Endodermal cell (in vitro differentiated cells): Measurements from ENCODE around the gene FOXL3. TPM values are rescaled to one million over a fixed set of nuclear protein-coding genes. Genes with fewer than 3 reads are reported as not detected.

Experiments used
- DNase-seq: peaks from one replicate; pipeline ENCODE4 v3.0.0-alpha.2; 2017
- H3K27ac ChIP-seq: 2 replicates; pipeline ENCODE4 v1.5.1; 2013; ENCODE audit warnings: mild to moderate bottlenecking, low read depth, low read length, moderate library complexity
- H3K27me3 ChIP-seq: 2 replicates; pipeline ENCODE4 v1.6.1; 2013; ENCODE audit warnings: mild to moderate bottlenecking, low read length, moderate library complexity; ENCODE audit not compliant: insufficient read depth, control insufficient read depth, poor library complexity, severe bottlenecking
- H3K36me3 ChIP-seq: 2 replicates; pipeline ENCODE4 v1.7.0; 2013; ENCODE audit warnings: mild to moderate bottlenecking, low read length, moderate library complexity; ENCODE audit not compliant: control insufficient read depth, insufficient read depth
- H3K4me1 ChIP-seq: one replicate; pipeline ENCODE4 v1.7.0; 2013; ENCODE audit warnings: low read length; ENCODE audit not compliant: control insufficient read depth, insufficient read depth
- H3K4me3 ChIP-seq: 2 replicates; pipeline ENCODE4 v1.5.1; 2013; ENCODE audit warnings: mild to moderate bottlenecking, low read length, moderate library complexity
- H3K9ac ChIP-seq: 2 replicates; pipeline ENCODE4 v1.6.1; 2013; ENCODE audit warnings: mild to moderate bottlenecking, low read length, moderate library complexity; ENCODE audit not compliant: poor library complexity, severe bottlenecking; ENCODE audit errors: extremely low read depth
- H3K9me3 ChIP-seq: 2 replicates; pipeline ENCODE4 v1.6.1; 2013; ENCODE audit warnings: mild to moderate bottlenecking, low read length, moderate library complexity; ENCODE audit not compliant: control insufficient read depth
- H3K27ac Mint-ChIP-seq: 2 replicates; pipeline ENCODE4 v1.8.0; 2020; ENCODE audit warnings: mixed read lengths
- H3K27me3 Mint-ChIP-seq: 2 replicates; pipeline ENCODE4 v1.8.0; 2021; ENCODE audit warnings: mild to moderate bottlenecking, mixed read lengths; ENCODE audit not compliant: insufficient read depth
- H3K36me3 Mint-ChIP-seq: 2 replicates; pipeline ENCODE4 v1.8.0; 2020; ENCODE audit warnings: low read depth, mixed read lengths
- H3K4me1 Mint-ChIP-seq: 2 replicates; pipeline ENCODE4 v1.8.0; 2020; ENCODE audit warnings: mixed read lengths
- H3K4me3 Mint-ChIP-seq: 2 replicates; pipeline ENCODE4 v1.8.0; 2020; ENCODE audit warnings: mild to moderate bottlenecking, moderate library complexity, mixed read lengths
- H3K9me3 Mint-ChIP-seq: 2 replicates; pipeline ENCODE4 v1.8.0; 2020; ENCODE audit warnings: mild to moderate bottlenecking, mixed read lengths
- CTCF ChIP-seq: fragments of 200-600 bp; sonication (generic); conservative IDR thresholded peaks from 2 replicates; pipeline ENCODE4 v1.5.0; 2021; ENCODE audit warnings: antibody characterized with exemption, mild to moderate bottlenecking
- WGBS, 2 experiments: methylation state at CpG; one replicate each; pipeline versions ENCODE4 v1.1.5 to v1.1.7; 2013; ENCODE audit warnings: missing lambda C conversion rate in 2 of 2, mixed read lengths in 1 of 2; ENCODE audit not compliant: insufficient coverage in 1 of 2, insufficient read length in 1 of 2; 5-methylcytosine and 5-hydroxymethylcytosine counted together
- total RNA-seq, 2 donors: library from RNA; stranded (reverse); fragmentation: NEBNext Ultra II Directional in 1 of 2; extraction: Animal tissue kit (Norgen Biotek cat#: 25700) in 1 of 2; gene quantifications; 2 replicates in 1 of 2; 3 replicates in 1 of 2; pipeline ENCODE4 v1.2.1, GENCODE V29; 2021

The FOXL3 gene
- total RNA-seq, 2 donors from 2014 or later: not detected

GRCh38 chr7:332646-333392, 42.8 kb downstream of the FOXL3 start:
- peaks cover 6% of the 10 kb centered on the region for H3K9me3 Mint-ChIP-seq
- no peaks in the 10 kb centered on the region for H3K36me3 Mint-ChIP-seq
- 10 to 12% methylated on average over 14 to 57 of the region's 57 CpGs for WGBS, 2 experiments
- H3K27ac Mint-ChIP-seq: no peak overlapping the region
- Histone ChIP-seq H3K27ac (no peak overlapping the region), H3K9ac (no peak overlapping the region), H3K36me3 (no peaks in the 10 kb centered on the region), H3K27me3 (no peaks in the 10 kb centered on the region), H3K9me3 (no peaks in the 10 kb centered on the region), H3K4me3 (peak overlapping the region; percentile 64), H3K4me1 (no peaks in the 10 kb centered on the region)
- H3K27me3 Mint-ChIP-seq: peaks cover 15% of the 10 kb centered on the region
- peak; percentile 98 for TF ChIP-seq CTCF
- peak; percentile 96 for DNase-seq
- H3K4me3 Mint-ChIP-seq: no peak overlapping the region
- no peaks in the 10 kb centered on the region for H3K4me1 Mint-ChIP-seq

GRCh38 chr7:333393-333764, 43.4 kb downstream of the FOXL3 start:
- 52 to 77% methylated on average over 5 to 17 of the region's 17 CpGs for WGBS, 2 experiments

GRCh38 chr7:334618-335357, 44.8 kb downstream of the FOXL3 start:
- no peak overlapping the region for H3K27ac Mint-ChIP-seq
- DNase-seq: no peak
- WGBS, 2 experiments: 77 to 86% methylated on average over 9 to 16 of the region's 16 CpGs
- Histone ChIP-seq H3K9ac (no peak overlapping the region), H3K27me3 (no peaks in the 10 kb centered on the region), H3K36me3 (no peaks in the 10 kb centered on the region), H3K9me3 (no peaks in the 10 kb centered on the region), H3K4me1 (no peaks in the 10 kb centered on the region), H3K4me3 (no peak overlapping the region), H3K27ac (no peak overlapping the region)
- no peaks in the 10 kb centered on the region for H3K4me1 Mint-ChIP-seq
- no peaks in the 10 kb centered on the region for H3K36me3 Mint-ChIP-seq
- peaks cover 15% of the 10 kb centered on the region for H3K27me3 Mint-ChIP-seq
- H3K9me3 Mint-ChIP-seq: peaks cover 6% of the 10 kb centered on the region
- TF ChIP-seq CTCF: no peak
- no peak overlapping the region for H3K4me3 Mint-ChIP-seq

More at GRCh38 chr7:333393-333764, 43.4 kb downstream of the FOXL3 start:
- H3K27me3 ChIP-seq: no peaks in the 10 kb centered on the region
- no peak overlapping the region for H3K9ac ChIP-seq
- H3K4me1 ChIP-seq: no peaks in the 10 kb centered on the region
- peaks cover 15% of the 10 kb centered on the region for H3K27me3 Mint-ChIP-seq
- no peak overlapping the region for H3K27ac Mint-ChIP-seq
- TF ChIP-seq CTCF: no peak
- no peaks in the 10 kb centered on the region for H3K4me1 Mint-ChIP-seq
- no peaks in the 10 kb centered on the region for H3K9me3 ChIP-seq
- DNase-seq: no peak
- H3K36me3 Mint-ChIP-seq: no peaks in the 10 kb centered on the region
- H3K4me3 Mint-ChIP-seq: no peak overlapping the region
- H3K9me3 Mint-ChIP-seq: peaks cover 6% of the 10 kb centered on the region
- no peak overlapping the region for H3K27ac ChIP-seq
- no peaks in the 10 kb centered on the region for H3K36me3 ChIP-seq
- H3K4me3 ChIP-seq: no peak overlapping the region
